Suppressor macrophage treated with lipopolysaccharide for 1 hour (primary cell): ENCODE data around the gene CALHM1.
"Not testable (repeated sequence)": the region's sequence is repeated elsewhere in the genome, so short reads cannot be mapped to it uniquely, and the experiment has no call there.

Experiments used
- DNase-seq, 3 donors: peaks; one replicate each; pipeline ENCODE4 v3.0.0-alpha.2; 2020 to 2022

Gene CALHM1

GRCh38 chr10:103428989-103429643, 29.6 kb downstream of the CALHM1 start:
- DNase-seq = no peak

GRCh38 chr10:103427866-103428265, 30.8 kb downstream of the CALHM1 start:
- no peak for DNase-seq

GRCh38 chr10:103423748-103424147, 35.0 kb downstream of the CALHM1 start:
- DNase-seq = no peak

GRCh38 chr10:103419101-103419500, 39.6 kb downstream of the CALHM1 start:
- no peak for DNase-seq

- no peak for DNase-seq
These were observed 41.1 kb downstream of the CALHM1 start for GRCh38 chr10:103417601-103418000.

- DNase-seq = not testable (repeated sequence)
These were observed 41.6 kb downstream of the CALHM1 start for GRCh38 chr10:103417148-103417469.

GRCh38 chr10:103416436-103417147, 42.1 kb downstream of the CALHM1 start:
- peak; percentile 82 to 87 (median 87) for DNase-seq

GRCh38 chr10:103415581-103415980, 43.1 kb downstream of the CALHM1 start:
- no peak for DNase-seq

GRCh38 chr10:103413564-103413963, 45.1 kb downstream of the CALHM1 start:
- DNase-seq = no peak
